Bronchus fibroblast of lung (primary cell): ENCODE results near the gene ZSCAN5B. TPM values are rescaled to one million over a fixed set of nuclear protein-coding genes. Genes with fewer than 3 reads are reported as not detected.

ENCODE experiments used
- total RNA-seq: library from RNA; depleted of rRNA; stranded (reverse); fragments of >200 nt; gene quantifications from 2 replicates; pipeline ENCODE4 v1.2.3, GENCODE V29; 2015

ZSCAN5B gene
- 0.17 TPM in 1 of 2 replicates, not detected in the other for total RNA-seq

GRCh38 chr19:56197646-56198045 is at the start of gene ZSCAN5B:
ZSCAN5B (minus strand) TSS chr19:56197783; CDS start chr19:56193052, 4,731 bp downstream.

DNA sequence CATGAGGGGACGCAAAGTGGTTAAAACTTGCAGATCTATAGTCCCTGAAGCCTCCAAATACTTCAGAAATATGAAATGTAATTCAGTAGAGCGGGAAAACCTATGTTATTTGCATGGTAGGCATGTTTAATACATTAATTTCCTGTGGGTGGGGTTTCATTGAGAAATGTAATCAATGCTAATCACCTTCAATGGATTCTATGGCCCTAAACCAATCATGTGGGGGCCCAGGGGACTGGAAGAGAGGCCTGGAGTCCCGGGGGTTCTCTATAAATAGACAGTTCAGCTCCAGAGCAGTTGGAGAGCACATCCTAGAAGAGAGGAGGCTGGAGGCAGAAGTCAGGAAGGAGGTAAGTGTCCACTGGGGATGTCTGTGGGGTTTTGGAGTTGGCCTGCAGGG is 4.4 kb upstream of the ZSCAN5B start, which contains the start of gene ZSCAN5C:
TSS of gene ZSCAN5C (plus strand) at position 301 of the 400 bp plus-strand sequence. CDS start 3,641 bp downstream, outside the sequence.

GRCh38 chr19:56175861-56176307 is 21.7 kb downstream of the ZSCAN5B start, which contains the start of gene GALP:
GALP (plus strand) TSS chr19:56176008; CDS start chr19:56177109, 1,101 bp downstream.

DNA sequence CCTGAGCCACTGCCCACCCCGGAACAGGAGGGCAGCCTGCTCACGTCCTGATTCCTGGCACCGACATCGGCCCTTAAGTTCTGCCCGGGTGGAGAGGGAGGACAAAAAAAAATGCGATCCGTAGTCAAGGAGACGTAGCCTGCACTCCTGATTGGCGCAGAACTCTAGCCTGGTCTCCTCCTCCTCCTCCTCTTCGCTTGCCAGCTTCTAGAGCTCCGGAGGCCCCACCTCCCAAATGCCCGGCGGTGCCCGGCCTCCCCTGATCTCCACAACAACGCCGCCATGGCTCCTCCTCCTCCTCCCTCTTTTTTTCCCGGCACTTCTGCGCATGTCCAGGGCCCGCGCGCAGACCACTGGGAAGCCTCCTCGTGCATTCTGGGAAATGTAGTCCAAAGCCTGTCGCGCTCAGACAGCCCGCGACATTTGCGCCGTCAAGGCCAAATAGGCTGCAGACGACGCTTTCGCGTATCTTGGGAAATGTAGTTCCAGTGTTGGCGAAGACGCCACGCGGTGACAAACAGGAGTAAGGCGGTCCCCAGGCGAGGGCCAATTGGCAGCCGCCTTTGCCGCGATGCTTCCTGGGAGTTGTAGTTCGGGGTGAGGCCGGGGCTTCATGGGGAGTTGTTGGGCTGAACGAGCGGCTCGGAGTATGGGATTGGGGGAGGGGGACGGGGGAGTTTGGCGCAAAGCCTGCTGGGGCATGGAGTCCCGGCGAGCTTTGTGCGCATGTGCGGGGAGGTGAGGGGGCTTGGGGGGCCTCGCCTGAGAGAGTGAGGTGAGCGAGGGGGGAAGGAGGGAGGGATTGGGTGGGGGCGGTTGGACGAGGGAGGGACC is 56.8 kb downstream of the ZSCAN5B start, which contains the start of gene ZNF444:
TSS of gene ZNF444 (plus strand) at position 705 of the 834 bp plus-strand sequence. CDS start 5,625 bp downstream, outside the sequence.

Other genes with a start within 250 kb of the ZSCAN5B start
- not detected in 2 replicates for gene NLRP8, start 250.0 kb downstream of the ZSCAN5B start, total RNA-seq
- gene NLRP5, start 211.0 kb downstream of the ZSCAN5B start, total RNA-seq = not detected in 2 replicates
- 13.6 and 17.5 TPM in 2 replicates for gene ZNF787, start 76.5 kb downstream of the ZSCAN5B start, total RNA-seq
- 14.0 and 16.8 TPM in 2 replicates for gene ZNF444, start 56.5 kb downstream of the ZSCAN5B start, total RNA-seq
- gene GALP, start 21.8 kb downstream of the ZSCAN5B start, total RNA-seq = not detected in 2 replicates
- gene ZSCAN5C, start 4.5 kb upstream of the ZSCAN5B start, total RNA-seq = not detected in 2 replicates
- gene EDDM13, start 75.0 kb upstream of the ZSCAN5B start, total RNA-seq = not detected in 2 replicates
- gene ZSCAN5A, start 117.1 kb upstream of the ZSCAN5B start, total RNA-seq = 1.8 and 3.0 TPM in 2 replicates
- gene ZNF582, start 195.8 kb upstream of the ZSCAN5B start, total RNA-seq = 1.8 and 2.2 TPM in 2 replicates
- 1.2 and 2.2 TPM in 2 replicates for gene ZNF583, start 206.5 kb upstream of the ZSCAN5B start, total RNA-seq